ENCODE data around the gene STAG1. TPM values are rescaled to one million over a fixed set of nuclear protein-coding genes. Genes with fewer than 3 reads are reported as not detected.

The STAG1 gene
- polyA plus RNA-seq, 1 experiment = 13.8 TPM

DNA sequence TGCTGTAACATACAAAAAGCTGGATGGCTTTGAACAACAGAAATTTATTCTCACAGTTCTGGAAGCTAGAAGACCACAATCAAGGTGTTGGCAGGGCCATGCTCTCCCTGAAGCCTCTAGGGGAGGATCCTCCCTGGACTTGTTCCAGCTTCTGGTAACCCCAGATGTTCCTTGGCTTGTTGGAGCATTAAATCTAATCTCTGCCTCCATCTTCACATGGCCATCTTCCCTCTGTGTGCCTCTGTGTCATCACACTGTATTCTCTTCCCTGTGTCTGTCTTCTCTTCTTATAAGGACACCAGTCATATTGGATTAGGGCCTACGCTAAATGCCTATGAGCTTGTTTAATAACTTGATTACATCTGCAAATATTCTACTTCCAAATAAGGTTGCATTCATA is 109.5 kb downstream of the STAG1 start:
- DNase-seq (ENCODE audit: low read depth) = no peak
- ChIA-PET POLR2A (no interaction called here), CTCF (interaction anchor here (2.0 kb wide), 1 partner anchor 10 kb away, joined by 4 read pairs; no protein-coding TSS in a partner anchor)
- TF ChIP-seq, protein P1, sequence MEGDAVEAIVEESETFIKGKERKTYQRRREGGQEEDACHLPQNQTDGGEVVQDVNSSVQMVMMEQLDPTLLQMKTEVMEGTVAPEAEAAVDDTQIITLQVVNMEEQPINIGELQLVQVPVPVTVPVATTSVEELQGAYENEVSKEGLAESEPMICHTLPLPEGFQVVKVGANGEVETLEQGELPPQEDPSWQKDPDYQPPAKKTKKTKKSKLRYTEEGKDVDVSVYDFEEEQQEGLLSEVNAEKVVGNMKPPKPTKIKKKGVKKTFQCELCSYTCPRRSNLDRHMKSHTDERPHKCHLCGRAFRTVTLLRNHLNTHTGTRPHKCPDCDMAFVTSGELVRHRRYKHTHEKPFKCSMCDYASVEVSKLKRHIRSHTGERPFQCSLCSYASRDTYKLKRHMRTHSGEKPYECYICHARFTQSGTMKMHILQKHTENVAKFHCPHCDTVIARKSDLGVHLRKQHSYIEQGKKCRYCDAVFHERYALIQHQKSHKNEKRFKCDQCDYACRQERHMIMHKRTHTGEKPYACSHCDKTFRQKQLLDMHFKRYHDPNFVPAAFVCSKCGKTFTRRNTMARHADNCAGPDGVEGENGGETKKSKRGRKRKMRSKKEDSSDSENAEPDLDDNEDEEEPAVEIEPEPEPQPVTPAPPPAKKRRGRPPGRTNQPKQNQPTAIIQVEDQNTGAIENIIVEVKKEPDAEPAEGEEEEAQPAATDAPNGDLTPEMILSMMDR (IDR thresholded peaks at IDR 0.05; ENCODE audit: insufficient read depth, low read depth, low read length) = no peak
- Histone ChIP-seq H3K27me3 (ENCODE audit: control insufficient read depth, insufficient read depth, low read length) (no peaks in the 10 kb centered on the region), H3K4me3 (ENCODE audit: low read depth, low read length) (no peak overlapping the region), H3K36me3 (ENCODE audit: control insufficient read depth, insufficient read depth, low read length) (no peaks in the 10 kb centered on the region)

DNA sequence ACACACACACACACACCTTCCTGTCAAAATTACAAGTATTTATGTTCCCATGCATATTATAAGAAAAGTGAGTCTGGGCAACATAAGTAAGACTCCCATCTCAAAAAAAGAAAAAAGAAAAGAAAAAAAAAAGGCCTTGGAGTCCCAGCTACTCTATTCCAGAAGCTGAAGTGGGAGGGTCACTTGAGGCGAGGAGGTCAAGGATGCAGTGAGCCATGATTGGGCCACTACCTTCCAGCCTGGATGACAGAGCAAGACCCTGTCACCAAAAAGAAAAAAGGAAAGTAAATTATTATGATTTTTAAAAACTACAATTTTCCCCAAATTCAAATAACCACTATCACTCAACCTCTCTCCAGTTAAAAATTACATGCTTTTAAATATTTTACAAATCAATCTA is 113.1 kb downstream of the STAG1 start:
- no peak for DNase-seq (ENCODE audit: low read depth)
- Histone ChIP-seq H3K27me3 (ENCODE audit: control insufficient read depth, insufficient read depth, low read length) (no peaks in the 10 kb centered on the region), H3K4me3 (ENCODE audit: low read depth, low read length) (no peak overlapping the region), H3K36me3 (ENCODE audit: control insufficient read depth, insufficient read depth, low read length) (no peaks in the 10 kb centered on the region)
- POLR2A ChIA-PET = no interaction called here
- TF ChIP-seq, protein P1 (IDR thresholded peaks at IDR 0.05; ENCODE audit: insufficient read depth, low read depth, low read length) = no peak
- CTCF ChIA-PET = no interaction called here

DNA sequence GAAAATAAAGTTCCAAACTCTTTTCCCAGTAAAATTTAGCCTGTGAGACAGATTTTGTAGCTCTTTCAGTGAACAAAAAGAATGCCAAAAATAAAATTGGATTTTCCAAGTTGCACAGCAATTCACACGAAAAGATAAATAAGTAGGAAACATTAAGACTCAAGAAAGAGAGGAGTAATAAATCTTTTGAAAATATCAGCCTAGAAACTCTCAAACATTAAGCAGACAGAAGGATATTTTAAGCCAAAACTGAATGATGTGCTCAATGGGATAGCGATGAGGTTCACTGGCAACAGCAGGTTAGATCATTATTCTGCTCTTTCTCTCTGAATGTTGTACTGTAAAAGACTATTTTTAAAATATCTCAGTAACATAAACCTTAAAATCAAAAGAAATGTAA is 115.0 kb downstream of the STAG1 start:
- H3K27me3 ChIP-seq (ENCODE audit: control insufficient read depth, insufficient read depth, low read length) = no peaks in the 10 kb centered on the region
- no peaks in the 10 kb centered on the region for H3K36me3 ChIP-seq (ENCODE audit: control insufficient read depth, insufficient read depth, low read length)
- POLR2A ChIA-PET = interaction anchor here (0.7 kb wide), 1 partner anchor 375 kb away, joined by 4 read pairs; no protein-coding TSS in a partner anchor
- DNase-seq (ENCODE audit: low read depth) = no peak
- TF ChIP-seq, protein P1 (IDR thresholded peaks at IDR 0.05; ENCODE audit: insufficient read depth, low read depth, low read length) = no peak
- CTCF ChIA-PET = no interaction called here
- H3K4me3 ChIP-seq (ENCODE audit: low read depth, low read length) = no peak overlapping the region

DNA sequence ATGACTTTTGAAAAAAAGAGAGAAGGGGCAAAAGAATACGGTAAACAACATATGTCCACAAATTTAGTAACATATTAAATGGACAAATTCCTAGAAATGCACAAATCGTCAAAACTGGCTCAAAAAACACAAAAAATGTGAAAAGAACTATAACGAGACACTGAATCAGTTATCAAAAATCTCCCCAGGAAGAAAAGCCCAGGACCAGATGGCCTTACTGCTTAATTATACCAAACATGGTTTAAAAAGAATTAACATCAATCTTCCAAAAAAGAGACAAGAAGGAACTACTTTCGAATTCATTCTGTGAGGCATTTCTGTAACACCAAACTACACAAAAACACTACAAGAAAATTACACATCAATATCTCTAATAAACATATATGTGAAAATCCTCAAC is 117.4 kb downstream of the STAG1 start:
- POLR2A ChIA-PET = interaction anchor here (0.6 kb wide), 1 partner anchor 14 kb away, joined by 5 read pairs; no protein-coding TSS in a partner anchor
- Histone ChIP-seq H3K36me3 (ENCODE audit: control insufficient read depth, insufficient read depth, low read length) (no peaks in the 10 kb centered on the region), H3K27me3 (ENCODE audit: control insufficient read depth, insufficient read depth, low read length) (no peaks in the 10 kb centered on the region), H3K4me3 (ENCODE audit: low read depth, low read length) (no peak overlapping the region)
- TF ChIP-seq, protein P1 (IDR thresholded peaks at IDR 0.05; ENCODE audit: insufficient read depth, low read depth, low read length) = no peak
- no peak for DNase-seq (ENCODE audit: low read depth)
- CTCF ChIA-PET = no interaction called here

DNA sequence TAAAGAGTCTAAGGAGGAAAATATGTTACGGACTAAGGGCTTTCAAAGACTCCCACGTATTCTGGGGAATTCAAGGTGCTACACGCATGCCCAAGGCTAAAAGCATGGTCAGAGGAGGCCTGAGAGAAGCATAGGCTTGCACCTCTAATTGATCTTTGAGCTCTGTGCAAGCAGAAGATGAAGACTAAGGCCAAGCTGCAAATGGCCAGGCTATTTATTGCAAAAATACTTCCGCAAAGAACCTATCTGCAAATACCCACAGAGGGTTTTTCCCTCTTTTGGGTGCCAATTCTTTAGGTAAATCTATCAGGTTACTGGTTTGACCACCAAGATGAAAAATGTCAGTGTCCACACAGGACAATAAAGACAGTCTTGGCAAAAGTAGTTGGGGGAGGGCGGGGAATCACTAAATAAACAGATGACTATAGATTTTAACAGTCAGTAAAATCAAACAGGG is 119.5 kb downstream of the STAG1 start:
- Histone ChIP-seq H3K27me3 (ENCODE audit: control insufficient read depth, insufficient read depth, low read length) (no peaks in the 10 kb centered on the region), H3K4me3 (ENCODE audit: low read depth, low read length) (no peak overlapping the region), H3K36me3 (ENCODE audit: control insufficient read depth, insufficient read depth, low read length) (no peaks in the 10 kb centered on the region)
- POLR2A ChIA-PET = no interaction called here
- TF ChIP-seq, protein P1 (IDR thresholded peaks at IDR 0.05; ENCODE audit: insufficient read depth, low read depth, low read length) = no peak
- CTCF ChIA-PET = interaction anchor here (2.2 kb wide), 1 partner anchor 10 kb away, joined by 4 read pairs; no protein-coding TSS in a partner anchor
- no peak for DNase-seq (ENCODE audit: low read depth)

Data from BJ (cell line).